DOHH2 (cell line): ENCODE results near the gene RUNX2.

Experiments used
- H3F3A ChIP-seq: fragments of 200-600 bp; sonication (generic), shearing (Covaris generic); 2 replicates; pipeline ENCODE4 v1.6.0; 2016; ENCODE audit warnings: antibody characterized with exemption, mild to moderate bottlenecking; ENCODE audit not compliant: control insufficient read depth, insufficient read depth
- H3K27ac ChIP-seq: fragments of 200-600 bp; sonication (generic); 2 replicates; pipeline ENCODE4 v1.5.1; 2014; ENCODE audit warnings: low read depth, mild to moderate bottlenecking, low read length, moderate library complexity
- H3K27me3 ChIP-seq: fragments of 200-600 bp; sonication (generic); 2 replicates; pipeline ENCODE4 v1.6.1; 2014; ENCODE audit warnings: mild to moderate bottlenecking, low read length, mixed read lengths; ENCODE audit not compliant: control insufficient read depth
- H3K36me3 ChIP-seq: fragments of 200-600 bp; sonication (generic); 2 replicates; pipeline ENCODE4 v1.6.1; 2014; ENCODE audit warnings: mild to moderate bottlenecking, low read length, moderate library complexity, mixed read lengths; ENCODE audit not compliant: control insufficient read depth
- H3K4me1 ChIP-seq: fragments of 200-600 bp; sonication (generic); 2 replicates; pipeline ENCODE4 v1.6.1; 2014; ENCODE audit warnings: mild to moderate bottlenecking, low read length, mixed read lengths; ENCODE audit not compliant: control insufficient read depth
- H3K4me2 ChIP-seq: fragments of 200-600 bp; sonication (generic); 2 replicates; pipeline ENCODE4 v1.6.0; 2014; ENCODE audit warnings: mild to moderate bottlenecking, low read length, moderate library complexity
- H3K4me3 ChIP-seq: fragments of 200-600 bp; sonication (generic); 2 replicates; pipeline ENCODE4 v1.5.1; 2014; ENCODE audit warnings: mild to moderate bottlenecking, low read length, mixed read lengths
- H3K79me2 ChIP-seq: fragments of 200-600 bp; sonication (generic); 2 replicates; pipeline ENCODE4 v1.6.1; 2014; ENCODE audit warnings: mild to moderate bottlenecking, low read length, mixed read lengths; ENCODE audit not compliant: control insufficient read depth
- H3K9me2 ChIP-seq: fragments of 200-600 bp; sonication (generic); replicated peaks from 2 replicates; pipeline ENCODE4 v1.6.1; 2014; ENCODE audit warnings: mild to moderate bottlenecking, low read length, mixed read lengths; ENCODE audit not compliant: control insufficient read depth
- H3K9me3 ChIP-seq: fragments of 200-600 bp; sonication (generic); 2 replicates; pipeline ENCODE4 v1.6.1; 2014; ENCODE audit warnings: antibody characterized with exemption, low read length, mixed read lengths; ENCODE audit not compliant: control insufficient read depth, insufficient read depth
- H4K20me1 ChIP-seq: fragments of 200-600 bp; sonication (generic); 2 replicates; pipeline ENCODE4 v1.6.0; 2014; ENCODE audit warnings: low read depth, mild to moderate bottlenecking, antibody characterized with exemption, low read length, moderate library complexity; ENCODE audit not compliant: control insufficient read depth, insufficient read depth
- CTCF ChIP-seq: fragments of 200-600 bp; sonication (generic); IDR thresholded peaks from one replicate; pipeline ENCODE4 v1.5.1; 2014; ENCODE audit warnings: antibody characterized with exemption, mild to moderate bottlenecking, low read depth, low read length; ENCODE audit not compliant: poor library complexity, severe bottlenecking
- EZH2phosphoT487 ChIP-seq: fragments of 200-600 bp; sonication (generic); IDR thresholded peaks from 2 replicates; pipeline ENCODE4 v1.6.1; 2017; ENCODE audit warnings: borderline replicate concordance, mild to moderate bottlenecking, antibody characterized with exemption, low read length, moderate library complexity, mixed read lengths

The RUNX2 gene

GRCh38 chr6:45424451-45424861 is 96.3 kb downstream of the RUNX2 start:
- H3K36me3 ChIP-seq = no peaks in the 10 kb centered on the region
- TF ChIP-seq EZH2phosphoT487 (no peak), CTCF (no peak)
- peaks cover 73% of the 10 kb centered on the region for H3K27me3 ChIP-seq
- no peaks in the 10 kb centered on the region for H3K9me3 ChIP-seq
- H3K4me3 ChIP-seq = no peak overlapping the region
- H3K9me2 ChIP-seq = no peaks in the 10 kb centered on the region
- no peaks in the 10 kb centered on the region for H3K79me2 ChIP-seq
- H3K4me2 ChIP-seq = no peak overlapping the region
- H4K20me1 ChIP-seq = no peaks in the 10 kb centered on the region; the same call in 1 of the 2 replicates
- H3F3A ChIP-seq = peaks cover 17% of the 10 kb centered on the region
- peaks cover 43% of the 10 kb centered on the region for H3K4me1 ChIP-seq
- H3K27ac ChIP-seq = no peak overlapping the region

- Histone ChIP-seq H3K27ac (no peak overlapping the region), H4K20me1 (no peaks in the 10 kb centered on the region), H3K36me3 (no peaks in the 10 kb centered on the region), H3F3A (peaks cover 17% of the 10 kb centered on the region), H3K4me3 (no peak overlapping the region), H3K9me3 (no peaks in the 10 kb centered on the region), H3K79me2 (no peaks in the 10 kb centered on the region), H3K4me1 (peaks cover 35% of the 10 kb centered on the region), H3K4me2 (peak overlapping the region; percentile 30; the same call in 1 of the 2 replicates), H3K9me2 (no peaks in the 10 kb centered on the region), H3K27me3 (peaks cover 58% of the 10 kb centered on the region)
- TF ChIP-seq CTCF = no peak
- no peak for TF ChIP-seq EZH2phosphoT487
These were observed 98.1 kb downstream of the RUNX2 start for GRCh38 chr6:45426251-45426650.

- Histone ChIP-seq H3K9me2 (no peaks in the 10 kb centered on the region), H4K20me1 (no peaks in the 10 kb centered on the region), H3K36me3 (no peaks in the 10 kb centered on the region), H3K4me3 (no peak overlapping the region), H3K4me1 (peaks cover 23% of the 10 kb centered on the region), H3K9me3 (no peaks in the 10 kb centered on the region), H3K27ac (no peak overlapping the region), H3K27me3 (peaks cover 50% of the 10 kb centered on the region), H3K4me2 (no peak overlapping the region), H3K79me2 (no peaks in the 10 kb centered on the region), H3F3A (peaks cover 17% of the 10 kb centered on the region)
- TF ChIP-seq CTCF (no peak), EZH2phosphoT487 (no peak)
These were observed 99.6 kb downstream of the RUNX2 start for GRCh38 chr6:45427726-45428125.
